SK-N-SH (cell line): ENCODE results near the gene MCTP2. TPM values are rescaled to one million over a fixed set of nuclear protein-coding genes. Genes with fewer than 3 reads are reported as not detected.

Source experiments
- CTCF ChIA-PET: fragments of 300-600, 350-600 bp; formaldehyde crosslinking; extraction: SDS; loops from one replicate; lab custom pipeline; 2021; lab: Yijun Ruan, JAX
- POLR2A ChIA-PET: fragments of 350-600 bp; sonication (Branson Sonifier 250); formaldehyde crosslinking; extraction: SDS; loops from one replicate; lab custom pipeline; 2020; ENCODE audit warnings: antibody characterized with exemption, inconsistent platforms; lab: Yijun Ruan, JAX
- DNase-seq: peaks from one replicate; pipeline ENCODE4 v3.0.0; 2012
- H2AFZ ChIP-seq: fragments of 200-600 bp; sonication (generic); 2 replicates; pipeline ENCODE4 v1.8.1; 2016; ENCODE audit warnings: antibody characterized with exemption, mild to moderate bottlenecking, low read depth
- H3F3A ChIP-seq: fragments of 200-600 bp; sonication (generic); replicated peaks from 2 replicates; pipeline ENCODE3; 2016; ENCODE audit warnings: antibody characterized with exemption, mild to moderate bottlenecking; ENCODE audit not compliant: insufficient read depth
- H3K27ac ChIP-seq, 2 experiments: fragments of 200-500 bp in 1 of 2; fragments of 200-600 bp in 1 of 2; sonication (Bioruptor generic) in 1 of 2; sonication (generic), shearing (Covaris generic) in 1 of 2; 2 replicates each; pipeline versions ENCODE4 v1.5.1 to v1.6.1; 2014 to 2016; ENCODE audit warnings: low read depth in 2 of 2, inconsistent platforms in 1 of 2, low read length in 1 of 2, mild to moderate bottlenecking in 1 of 2, mixed read lengths in 1 of 2
- H3K27me3 ChIP-seq: fragments of 200-600 bp; sonication (generic), shearing (Covaris generic); 2 replicates; pipeline ENCODE4 v1.6.1; 2016; ENCODE audit warnings: mixed run types; ENCODE audit not compliant: insufficient read depth
- H3K36me3 ChIP-seq, 2 experiments: fragments of 200-500 bp in 1 of 2; fragments of 200-600 bp in 1 of 2; sonication (Bioruptor generic) in 1 of 2; sonication (generic) in 1 of 2; replicated peaks in 1 of 2; 2 replicates each; pipeline versions ENCODE3 to v1.5.1; 2014 to 2016; ENCODE audit warnings: low read length in 1 of 2, mild to moderate bottlenecking in 1 of 2; ENCODE audit not compliant: insufficient read depth in 2 of 2, control insufficient read depth in 1 of 2
- H3K4me1 ChIP-seq, 2 experiments: fragments of 200-500 bp in 1 of 2; fragments of 200-600 bp in 1 of 2; sonication (Bioruptor generic) in 1 of 2; sonication (generic), shearing (Covaris generic) in 1 of 2; 2 replicates each; pipeline versions ENCODE4 v1.5.1 to v1.6.1; 2014 to 2016; ENCODE audit warnings: low read depth in 1 of 2, low read length in 1 of 2, mixed run types in 1 of 2; ENCODE audit not compliant: insufficient read depth in 2 of 2, control insufficient read depth in 1 of 2
- H3K4me2 ChIP-seq: fragments of 200-600 bp; sonication (generic), shearing (Covaris generic); 2 replicates; pipeline ENCODE4 v1.6.1; 2017; ENCODE audit warnings: mixed run types
- H3K4me3 ChIP-seq, 2 experiments: fragments of 200-500 bp in 1 of 2; fragments of 200-600 bp in 1 of 2; sonication (Bioruptor generic) in 1 of 2; sonication (generic), shearing (Covaris generic) in 1 of 2; 2 replicates each; pipeline versions ENCODE4 v1.5.1 to v1.8.1; 2014 to 2016; ENCODE audit warnings: low read depth in 2 of 2, inconsistent platforms in 1 of 2, low read length in 1 of 2, mild to moderate bottlenecking in 1 of 2, mixed read lengths in 1 of 2, moderate library complexity in 1 of 2
- H3K79me2 ChIP-seq: fragments of 200-600 bp; sonication (generic); 2 replicates; pipeline ENCODE4 v1.8.1; 2017; ENCODE audit warnings: mild to moderate bottlenecking; ENCODE audit not compliant: insufficient read depth
- H3K9ac ChIP-seq: fragments of 200-600 bp; sonication (generic); 2 replicates; pipeline ENCODE4 v1.6.1; 2017; ENCODE audit warnings: mixed run types
- H3K9me2 ChIP-seq: fragments of 200-600 bp; sonication (generic); 2 replicates; pipeline ENCODE4 v1.6.1; 2017; ENCODE audit warnings: mixed run types
- H3K9me3 ChIP-seq: fragments of 200-600 bp; sonication (generic); 2 replicates; pipeline ENCODE4 v1.6.1; 2017; ENCODE audit warnings: mixed run types, mild to moderate bottlenecking, moderate library complexity
- H4K20me1 ChIP-seq: fragments of 200-600 bp; sonication (generic); 2 replicates; pipeline ENCODE4 v1.6.1; 2017; ENCODE audit warnings: mild to moderate bottlenecking, mixed run types; ENCODE audit not compliant: insufficient read depth
- FOSL2 ChIP-seq: IDR thresholded peaks from 2 replicates; pipeline ENCODE4 v1.4.0; 2012; ENCODE audit warnings: low read depth, mild to moderate bottlenecking, moderate library complexity, borderline replicate concordance
- FOXJ3 ChIP-seq: sonication (generic); formaldehyde crosslinking; IDR thresholded peaks from 2 replicates; pipeline ENCODE4 v1.5.1; 2020; ENCODE audit warnings: mild to moderate bottlenecking, missing genetic modification reagents
- FOXM1 ChIP-seq: IDR thresholded peaks from 2 replicates; pipeline ENCODE4 v1.4.0; 2012; ENCODE audit warnings: low read depth, mild to moderate bottlenecking
- MEF2A ChIP-seq: IDR thresholded peaks from 2 replicates; pipeline ENCODE4 v1.4.0; 2012; ENCODE audit warnings: low read depth, borderline replicate concordance
- NRF1 ChIP-seq: IDR thresholded peaks from 2 replicates; pipeline ENCODE4 v1.6.1; 2012; ENCODE audit warnings: low read depth, mild to moderate bottlenecking, low read length
- POLR2AphosphoS5 ChIP-seq: IDR thresholded peaks from 2 replicates; pipeline ENCODE4 v1.6.1; 2012; ENCODE audit warnings: low read depth, low read length
- RFX5 ChIP-seq: IDR thresholded peaks from 2 replicates; pipeline ENCODE4 v1.6.1; 2012; ENCODE audit warnings: mild to moderate bottlenecking, improper control_type of control experiment, low read length
- SIN3A ChIP-seq: IDR thresholded peaks from 2 replicates; pipeline ENCODE4 v1.6.1; 2012; ENCODE audit warnings: low read depth, mild to moderate bottlenecking, low read length, moderate library complexity, borderline replicate concordance
- SMC3 ChIP-seq: IDR thresholded peaks from 2 replicates; pipeline ENCODE4 v1.6.1; 2012; ENCODE audit warnings: low read depth, low read length, improper control_type of control experiment
- TAF1 ChIP-seq: IDR thresholded peaks from 2 replicates; pipeline ENCODE4 v1.6.1; 2012; ENCODE audit warnings: low read depth, mild to moderate bottlenecking, low read length, moderate library complexity, borderline replicate concordance
- TCF12 ChIP-seq: IDR thresholded peaks from 2 replicates; pipeline ENCODE4 v1.4.0; 2012
- TEAD4 ChIP-seq: IDR thresholded peaks from 2 replicates; pipeline ENCODE4 v1.4.0; 2012; ENCODE audit warnings: mild to moderate bottlenecking, borderline replicate concordance; ENCODE audit not compliant: insufficient read depth
- YY1 ChIP-seq: IDR thresholded peaks from 2 replicates; pipeline ENCODE4 v1.4.0; 2012; ENCODE audit warnings: low read depth, mild to moderate bottlenecking
- WGBS: methylation state at CpG from one replicate; pipeline ENCODE4 v1.1.6; 2017; ENCODE audit warnings: low lambda C conversion rate; 5-methylcytosine and 5-hydroxymethylcytosine counted together
- polyA plus RNA-seq, 3 experiments: library from polyadenylated mRNA; depleted of rRNA; stranded (reverse); fragments of >200 nt; gene quantifications; 2 replicates each; pipeline ENCODE4 v1.2.3, GENCODE V29; 2012
- TF ChIP-seq, protein P1 (sequence below): fragments of 200-600 bp; sonication (generic); IDR thresholded peaks from 2 replicates; pipeline ENCODE4 v1.6.1; 2017; ENCODE audit warnings: antibody characterized with exemption, mild to moderate bottlenecking, moderate library complexity
- TF ChIP-seq, protein P2 (sequence below): IDR thresholded peaks from 2 replicates; pipeline ENCODE4 v1.4.0; 2012; ENCODE audit warnings: low read depth, borderline replicate concordance

The MCTP2 gene
- polyA plus RNA-seq, 1 of the 3 experiments (the other 2 are of a cell fraction), result 0.26 TPM

- no peak for TF ChIP-seq RFX5
- TF ChIP-seq MEF2A, result no peak
- no peak for TF ChIP-seq POLR2AphosphoS5
- TF ChIP-seq NRF1, result no peak
- no peak for TF ChIP-seq FOXM1
- TF ChIP-seq, protein P1, sequence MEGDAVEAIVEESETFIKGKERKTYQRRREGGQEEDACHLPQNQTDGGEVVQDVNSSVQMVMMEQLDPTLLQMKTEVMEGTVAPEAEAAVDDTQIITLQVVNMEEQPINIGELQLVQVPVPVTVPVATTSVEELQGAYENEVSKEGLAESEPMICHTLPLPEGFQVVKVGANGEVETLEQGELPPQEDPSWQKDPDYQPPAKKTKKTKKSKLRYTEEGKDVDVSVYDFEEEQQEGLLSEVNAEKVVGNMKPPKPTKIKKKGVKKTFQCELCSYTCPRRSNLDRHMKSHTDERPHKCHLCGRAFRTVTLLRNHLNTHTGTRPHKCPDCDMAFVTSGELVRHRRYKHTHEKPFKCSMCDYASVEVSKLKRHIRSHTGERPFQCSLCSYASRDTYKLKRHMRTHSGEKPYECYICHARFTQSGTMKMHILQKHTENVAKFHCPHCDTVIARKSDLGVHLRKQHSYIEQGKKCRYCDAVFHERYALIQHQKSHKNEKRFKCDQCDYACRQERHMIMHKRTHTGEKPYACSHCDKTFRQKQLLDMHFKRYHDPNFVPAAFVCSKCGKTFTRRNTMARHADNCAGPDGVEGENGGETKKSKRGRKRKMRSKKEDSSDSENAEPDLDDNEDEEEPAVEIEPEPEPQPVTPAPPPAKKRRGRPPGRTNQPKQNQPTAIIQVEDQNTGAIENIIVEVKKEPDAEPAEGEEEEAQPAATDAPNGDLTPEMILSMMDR, result no peak
- TF ChIP-seq FOXJ3 (CRISPR knock-in tag), result no peak
- no peak for TF ChIP-seq TCF12
- TF ChIP-seq, protein P2, sequence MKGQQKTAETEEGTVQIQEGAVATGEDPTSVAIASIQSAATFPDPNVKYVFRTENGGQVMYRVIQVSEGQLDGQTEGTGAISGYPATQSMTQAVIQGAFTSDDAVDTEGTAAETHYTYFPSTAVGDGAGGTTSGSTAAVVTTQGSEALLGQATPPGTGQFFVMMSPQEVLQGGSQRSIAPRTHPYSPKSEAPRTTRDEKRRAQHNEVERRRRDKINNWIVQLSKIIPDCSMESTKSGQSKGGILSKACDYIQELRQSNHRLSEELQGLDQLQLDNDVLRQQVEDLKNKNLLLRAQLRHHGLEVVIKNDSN, result no peak
- no peak for TF ChIP-seq FOSL2
Observed at GRCh38 chr15:94263341-94264273, 32.2 kb downstream of the MCTP2 start (continued).

DNA sequence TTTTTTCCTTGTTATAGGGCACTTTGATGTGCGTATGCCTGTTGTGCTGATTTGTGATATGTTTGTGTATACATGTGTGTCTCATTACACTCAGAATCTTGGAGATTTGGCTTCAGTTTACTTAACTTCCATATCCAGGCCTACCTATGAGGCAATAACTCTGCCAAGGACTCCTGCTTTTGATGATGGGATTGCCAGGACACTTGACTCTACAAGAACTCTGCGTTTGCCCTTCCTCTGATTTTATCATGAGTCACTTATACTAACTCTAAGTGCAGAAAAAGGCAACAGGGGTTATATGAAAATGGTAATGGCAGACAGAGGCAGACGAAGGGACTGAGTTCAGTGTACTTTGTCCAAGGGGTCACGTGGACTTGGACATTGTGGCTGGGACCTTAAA lies 33.6 kb downstream of the MCTP2 start:
- Histone ChIP-seq H4K20me1 (no peaks in the 10 kb centered on the region), H3K4me2 (no peak overlapping the region), H3K79me2 (no peaks in the 10 kb centered on the region), H3F3A (no peaks in the 10 kb centered on the region), H3K9me2 (no peaks in the 10 kb centered on the region), H3K9ac (no peak overlapping the region), H3K27ac (no peak overlapping the region), H3K9me3 (no peaks in the 10 kb centered on the region), H3K4me3 (no peak overlapping the region), H3K36me3 (no peaks in the 10 kb centered on the region), H3K27me3 (no peaks in the 10 kb centered on the region), H3K4me1 (peaks cover 0 to 2% of the 10 kb centered on the region in 2 experiments; a peak in 1 of 4 replicates), H2AFZ (no peak overlapping the region)
- 29% methylated on average over 4 of the region's 4 CpGs for WGBS
- TF ChIP-seq SIN3A (no peak), POLR2AphosphoS5 (no peak), SMC3 (no peak), TAF1 (no peak), TEAD4 (no peak), YY1 (no peak)
- ChIA-PET POLR2A (no interaction called here), CTCF (no interaction called here)
- DNase-seq, result no peak
